Type B pancreatic cell (in vitro differentiated cells): ENCODE data around the gene PRDM4. TPM values are rescaled to one million over a fixed set of nuclear protein-coding genes. Genes with fewer than 3 reads are reported as not detected.
A peak's percentile ranks its signal among the peaks of the same experiment; 100 is the strongest.

Experiments used
- DNase-seq: peaks from one replicate; pipeline ENCODE4 v3.0.0; 2021; ENCODE audit warnings: mixed read lengths; ENCODE audit not compliant: unreplicated experiment; ENCODE audit errors: extremely low spot score
- H3K27ac Mint-ChIP-seq: 2 replicates; pipeline ENCODE4 v1.8.0; 2021; ENCODE audit warnings: mild to moderate bottlenecking, mixed read lengths
- H3K27me3 Mint-ChIP-seq: 2 replicates; pipeline ENCODE4 v1.8.0; 2021; ENCODE audit warnings: mixed read lengths
- H3K36me3 Mint-ChIP-seq: 2 replicates; pipeline ENCODE4 v1.8.0; 2021; ENCODE audit warnings: mixed read lengths
- H3K4me1 Mint-ChIP-seq: one replicate; pipeline ENCODE4 v1.8.0; 2021; ENCODE audit warnings: mixed read lengths; ENCODE audit not compliant: unreplicated experiment
- H3K4me3 Mint-ChIP-seq: 2 replicates; pipeline ENCODE4 v1.8.0; 2021; ENCODE audit warnings: mild to moderate bottlenecking, mixed read lengths
- H3K9me3 Mint-ChIP-seq: 2 replicates; pipeline ENCODE4 v1.8.0; 2021; ENCODE audit warnings: mixed read lengths
- CTCF ChIP-seq: fragments of 200-600 bp; sonication (generic); conservative IDR thresholded peaks from 2 replicates; pipeline ENCODE4 v1.5.0; 2021; ENCODE audit warnings: antibody characterized with exemption, mild to moderate bottlenecking
- total RNA-seq: library from RNA; stranded (reverse); gene quantifications from 2 replicates; pipeline ENCODE4 v1.2.1, GENCODE V29; 2021; ENCODE audit warnings: low replicate concordance

PRDM4 gene
- total RNA-seq, 1 donor from 2014 or later: 38.9 TPM

- no peak for TF ChIP-seq CTCF
- peaks cover 16% of the 10 kb centered on the region for H3K4me1 Mint-ChIP-seq
- peak overlapping the region; percentile 89 for H3K4me3 Mint-ChIP-seq
- no peaks in the 10 kb centered on the region for H3K9me3 Mint-ChIP-seq
- no peak for DNase-seq
- peak overlapping the region; percentile 96 for H3K27ac Mint-ChIP-seq
- peaks cover 10% of the 10 kb centered on the region for H3K27me3 Mint-ChIP-seq
- peaks cover 11% of the 10 kb centered on the region for H3K36me3 Mint-ChIP-seq
Measured at GRCh38 chr12:107684029-107684795, 76.7 kb downstream of the PRDM4 start.

Other genes starting within 250 kb of the PRDM4 start
- 33.5 and 33.6 TPM in 2 replicates for gene PWP1, start 75.3 kb downstream of the PRDM4 start, total RNA-seq
- gene ASCL4, start 13.6 kb upstream of the PRDM4 start, total RNA-seq: 0.67 TPM in 1 of 2 replicates, not detected in the other